ENCODE data around the gene RPRD1A.

GRCh38 chr18:35974181-35974580 lies 93.2 kb downstream of the RPRD1A start:
- no peak for TF ChIP-seq CTCF (IDR thresholded peaks at IDR 0.05; ENCODE audit: insufficient read depth, low read length, poor library complexity, severe bottlenecking)
- TF ChIP-seq EZH2phosphoT487 (conservative IDR thresholded peaks at IDR 0.05; ENCODE audit: low read length), result no peak
